ENCODE results near the gene CBLL1. TPM values are rescaled to one million over a fixed set of nuclear protein-coding genes. Genes with fewer than 3 reads are reported as not detected.

Gene CBLL1
- total and polyA plus RNA-seq, 2 of the 13 experiments (the other 11 are each of a cell fraction or from before 2014, with no cell fraction given): 8.8 to 10.5 TPM

DNA sequence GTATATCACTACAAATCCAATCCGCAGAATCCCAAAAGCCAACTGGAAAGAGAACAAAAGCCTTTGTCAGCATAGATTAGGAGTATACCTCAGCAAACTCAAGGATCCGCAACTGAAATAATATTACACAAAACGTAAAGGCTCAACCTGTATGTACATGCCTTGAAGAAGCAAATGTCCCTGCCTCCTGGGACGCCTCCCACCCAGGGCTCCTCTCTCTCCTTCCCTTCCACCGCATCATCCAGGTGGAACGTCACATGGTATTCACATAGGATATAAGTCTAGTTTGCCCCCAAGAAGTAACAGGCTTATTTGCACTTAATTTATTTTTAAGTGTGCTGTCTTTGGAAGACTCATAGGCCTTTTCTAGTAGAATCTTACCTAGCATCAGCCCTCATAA, 45.7 kb downstream of the CBLL1 start:
- ATAC-seq: no peak
- DNase-seq (ENCODE audit: low spot score): no peak
- H3K9ac ChIP-seq (ENCODE audit: insufficient read depth, low read depth, low read length): no peak overlapping the region
- no peak overlapping the region for H3K4me2 ChIP-seq (ENCODE audit: low read depth, low read length)
- CTCF ChIA-PET (ENCODE audit: low intra/inter-chr PET ratio, low total read pairs): no interaction called here
- no peaks in the 10 kb centered on the region for H3K79me2 ChIP-seq (ENCODE audit: insufficient read depth, low read length)
- no peak overlapping the region for H2AFZ ChIP-seq (ENCODE audit: low read length)
- peaks cover 0 to 7% of the 10 kb centered on the region in 2 experiments; a peak in 2 of 5 replicates for H3K27me3 ChIP-seq (ENCODE audit: control insufficient read depth in 1 of 2, insufficient read depth in 2 of 2, low read length in 2 of 2)
- H4K20me1 ChIP-seq (ENCODE audit: insufficient read depth, low read length): no peaks in the 10 kb centered on the region
- H3K4me3 ChIP-seq (replicated peaks in 1 of 3; ENCODE audit: insufficient read depth in 1 of 3, low read depth in 2 of 3, low read length in 3 of 3): no peak overlapping the region
- in situ Hi-C loops (cut with HindIII; ENCODE audit: extremely low pct_ligation_motif_present, low pct_unique_long_range_greater_than_20kb) (no loop called here), intact Hi-C loops (cut with micrococcal nuclease; ENCODE audit: unreplicated experiment) (no loop called here)
- 84% methylated on average over 6 of the region's 6 CpGs for WGBS (ENCODE audit: low lambda C conversion rate)
- FAIRE-seq: no peak
- BruUV-seq (replicated peaks): no TSS peak
- H3K4me1 ChIP-seq (ENCODE audit: insufficient read depth, low read length): peaks cover 20% of the 10 kb centered on the region; the same call in 1 of the 2 replicates
- POLR2A ChIA-PET: interaction anchor here (1.1 kb wide), 1 partner anchor 46 kb away, joined by 3 read pairs; the partner anchor contains the start of gene CBLL1
- H3K27ac ChIP-seq (ENCODE audit: extremely low read length, insufficient read depth, low read length): no peak overlapping the region
- H3K9me3 ChIP-seq (ENCODE audit: low read length): no peaks in the 10 kb centered on the region
- no peaks in the 10 kb centered on the region for H3K36me3 ChIP-seq (replicated peaks in 1 of 2; ENCODE audit: control insufficient read depth in 1 of 2, insufficient read depth in 2 of 2, low read length in 2 of 2)
- TF ChIP-seq, protein P1, sequence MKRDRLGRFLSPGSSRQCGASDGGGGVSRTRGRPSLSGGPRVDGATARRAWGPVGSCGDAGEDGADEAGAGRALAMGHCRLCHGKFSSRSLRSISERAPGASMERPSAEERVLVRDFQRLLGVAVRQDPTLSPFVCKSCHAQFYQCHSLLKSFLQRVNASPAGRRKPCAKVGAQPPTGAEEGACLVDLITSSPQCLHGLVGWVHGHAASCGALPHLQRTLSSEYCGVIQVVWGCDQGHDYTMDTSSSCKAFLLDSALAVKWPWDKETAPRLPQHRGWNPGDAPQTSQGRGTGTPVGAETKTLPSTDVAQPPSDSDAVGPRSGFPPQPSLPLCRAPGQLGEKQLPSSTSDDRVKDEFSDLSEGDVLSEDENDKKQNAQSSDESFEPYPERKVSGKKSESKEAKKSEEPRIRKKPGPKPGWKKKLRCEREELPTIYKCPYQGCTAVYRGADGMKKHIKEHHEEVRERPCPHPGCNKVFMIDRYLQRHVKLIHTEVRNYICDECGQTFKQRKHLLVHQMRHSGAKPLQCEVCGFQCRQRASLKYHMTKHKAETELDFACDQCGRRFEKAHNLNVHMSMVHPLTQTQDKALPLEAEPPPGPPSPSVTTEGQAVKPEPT (CRISPR knock-in tag; IDR thresholded peaks at IDR 0.05; ENCODE audit: low read depth): no peak
- TF ChIP-seq, protein P2, sequence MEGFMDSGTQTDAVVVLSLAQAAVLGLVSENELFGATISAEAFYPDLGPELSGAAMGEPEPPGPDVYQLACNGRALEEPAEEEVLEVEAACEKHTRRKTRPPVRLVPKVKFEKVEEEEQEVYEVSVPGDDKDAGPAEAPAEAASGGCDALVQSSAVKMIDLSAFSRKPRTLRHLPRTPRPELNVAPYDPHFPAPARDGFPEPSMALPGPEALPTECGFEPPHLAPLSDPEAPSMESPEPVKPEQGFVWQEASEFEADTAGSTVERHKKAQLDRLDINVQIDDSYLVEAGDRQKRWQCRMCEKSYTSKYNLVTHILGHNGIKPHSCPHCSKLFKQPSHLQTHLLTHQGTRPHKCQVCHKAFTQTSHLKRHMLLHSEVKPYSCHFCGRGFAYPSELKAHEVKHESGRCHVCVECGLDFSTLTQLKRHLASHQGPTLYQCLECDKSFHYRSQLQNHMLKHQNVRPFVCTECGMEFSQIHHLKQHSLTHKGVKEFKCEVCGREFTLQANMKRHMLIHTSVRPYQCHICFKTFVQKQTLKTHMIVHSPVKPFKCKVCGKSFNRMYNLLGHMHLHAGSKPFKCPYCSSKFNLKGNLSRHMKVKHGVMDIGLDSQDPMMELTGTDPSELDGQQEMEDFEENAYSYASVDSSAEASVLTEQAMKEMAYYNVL (CRISPR knock-in tag; IDR thresholded peaks at IDR 0.05; ENCODE audit: borderline replicate concordance): no peak
- TF ChIP-seq NFIC (IDR thresholded peaks at IDR 0.05; ENCODE audit: low read length) (no peak), SNAI1 (CRISPR knock-in tag; IDR thresholded peaks at IDR 0.05; ENCODE audit: borderline replicate concordance) (no peak), CHCHD3 (CRISPR knock-in tag; IDR thresholded peaks at IDR 0.05) (no peak), ZNF335 (CRISPR knock-in tag; IDR thresholded peaks at IDR 0.05) (no peak), RXRA (CRISPR knock-in tag; IDR thresholded peaks at IDR 0.05) (no peak)
- TF ChIP-seq, protein P3, sequence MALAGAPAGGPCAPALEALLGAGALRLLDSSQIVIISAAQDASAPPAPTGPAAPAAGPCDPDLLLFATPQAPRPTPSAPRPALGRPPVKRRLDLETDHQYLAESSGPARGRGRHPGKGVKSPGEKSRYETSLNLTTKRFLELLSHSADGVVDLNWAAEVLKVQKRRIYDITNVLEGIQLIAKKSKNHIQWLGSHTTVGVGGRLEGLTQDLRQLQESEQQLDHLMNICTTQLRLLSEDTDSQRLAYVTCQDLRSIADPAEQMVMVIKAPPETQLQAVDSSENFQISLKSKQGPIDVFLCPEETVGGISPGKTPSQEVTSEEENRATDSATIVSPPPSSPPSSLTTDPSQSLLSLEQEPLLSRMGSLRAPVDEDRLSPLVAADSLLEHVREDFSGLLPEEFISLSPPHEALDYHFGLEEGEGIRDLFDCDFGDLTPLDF (CRISPR knock-in tag; IDR thresholded peaks at IDR 0.05): no peak
- TF ChIP-seq, protein P4, sequence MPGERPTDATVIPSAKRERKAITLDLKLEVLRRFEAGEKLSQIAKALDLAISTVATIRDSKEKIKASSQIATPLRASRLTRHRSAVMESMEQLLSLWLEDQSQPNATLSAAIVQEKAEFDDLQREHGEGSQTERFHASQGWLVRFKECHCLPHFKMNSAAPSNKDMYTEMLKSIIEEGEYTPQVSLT (CRISPR knock-in tag; IDR thresholded peaks at IDR 0.05; ENCODE audit: borderline replicate concordance, low read depth): no peak
- TF ChIP-seq, protein P5, sequence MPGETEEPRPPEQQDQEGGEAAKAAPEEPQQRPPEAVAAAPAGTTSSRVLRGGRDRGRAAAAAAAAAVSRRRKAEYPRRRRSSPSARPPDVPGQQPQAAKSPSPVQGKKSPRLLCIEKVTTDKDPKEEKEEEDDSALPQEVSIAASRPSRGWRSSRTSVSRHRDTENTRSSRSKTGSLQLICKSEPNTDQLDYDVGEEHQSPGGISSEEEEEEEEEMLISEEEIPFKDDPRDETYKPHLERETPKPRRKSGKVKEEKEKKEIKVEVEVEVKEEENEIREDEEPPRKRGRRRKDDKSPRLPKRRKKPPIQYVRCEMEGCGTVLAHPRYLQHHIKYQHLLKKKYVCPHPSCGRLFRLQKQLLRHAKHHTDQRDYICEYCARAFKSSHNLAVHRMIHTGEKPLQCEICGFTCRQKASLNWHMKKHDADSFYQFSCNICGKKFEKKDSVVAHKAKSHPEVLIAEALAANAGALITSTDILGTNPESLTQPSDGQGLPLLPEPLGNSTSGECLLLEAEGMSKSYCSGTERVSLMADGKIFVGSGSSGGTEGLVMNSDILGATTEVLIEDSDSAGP (CRISPR knock-in tag; IDR thresholded peaks at IDR 0.05; ENCODE audit: borderline replicate concordance): no peak
- TF ChIP-seq, protein P6, sequence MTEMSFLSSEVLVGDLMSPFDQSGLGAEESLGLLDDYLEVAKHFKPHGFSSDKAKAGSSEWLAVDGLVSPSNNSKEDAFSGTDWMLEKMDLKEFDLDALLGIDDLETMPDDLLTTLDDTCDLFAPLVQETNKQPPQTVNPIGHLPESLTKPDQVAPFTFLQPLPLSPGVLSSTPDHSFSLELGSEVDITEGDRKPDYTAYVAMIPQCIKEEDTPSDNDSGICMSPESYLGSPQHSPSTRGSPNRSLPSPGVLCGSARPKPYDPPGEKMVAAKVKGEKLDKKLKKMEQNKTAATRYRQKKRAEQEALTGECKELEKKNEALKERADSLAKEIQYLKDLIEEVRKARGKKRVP (CRISPR knock-in tag; IDR thresholded peaks at IDR 0.05): no peak
- TF ChIP-seq, protein P7, sequence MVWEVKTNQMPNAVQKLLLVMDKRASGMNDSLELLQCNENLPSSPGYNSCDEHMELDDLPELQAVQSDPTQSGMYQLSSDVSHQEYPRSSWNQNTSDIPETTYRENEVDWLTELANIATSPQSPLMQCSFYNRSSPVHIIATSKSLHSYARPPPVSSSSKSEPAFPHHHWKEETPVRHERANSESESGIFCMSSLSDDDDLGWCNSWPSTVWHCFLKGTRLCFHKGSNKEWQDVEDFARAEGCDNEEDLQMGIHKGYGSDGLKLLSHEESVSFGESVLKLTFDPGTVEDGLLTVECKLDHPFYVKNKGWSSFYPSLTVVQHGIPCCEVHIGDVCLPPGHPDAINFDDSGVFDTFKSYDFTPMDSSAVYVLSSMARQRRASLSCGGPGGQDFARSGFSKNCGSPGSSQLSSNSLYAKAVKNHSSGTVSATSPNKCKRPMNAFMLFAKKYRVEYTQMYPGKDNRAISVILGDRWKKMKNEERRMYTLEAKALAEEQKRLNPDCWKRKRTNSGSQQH (CRISPR knock-in tag; IDR thresholded peaks at IDR 0.05; ENCODE audit: low read depth): no peak

All from HepG2 (cell line).